ENCODE data around the gene SGIP1.
"Not testable (repeated sequence)": the region's sequence is repeated elsewhere in the genome, so short reads cannot be mapped to it uniquely, and the experiment has no call there.

Gene SGIP1

DNA sequence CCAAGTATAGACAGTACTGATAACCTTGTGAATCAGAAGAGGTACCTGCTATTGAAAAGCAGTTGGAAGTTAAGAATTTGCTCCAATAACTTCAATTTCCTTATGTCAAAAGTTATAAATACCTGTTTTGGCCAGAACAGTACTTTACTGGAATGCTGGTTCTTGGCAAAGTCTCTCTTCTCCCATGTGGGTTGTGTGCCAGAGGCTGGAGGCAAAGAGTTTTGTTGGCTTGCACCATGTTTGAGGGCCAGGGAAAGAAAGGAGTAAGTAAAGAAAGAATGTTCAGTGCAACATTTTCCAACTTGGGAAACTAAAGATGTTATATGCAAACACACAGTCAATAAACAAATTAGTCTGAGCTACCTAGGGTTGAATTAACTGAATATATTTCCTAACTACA, 151.3 kb downstream of the SGIP1 start:
- DNase-seq = no peak

DNA sequence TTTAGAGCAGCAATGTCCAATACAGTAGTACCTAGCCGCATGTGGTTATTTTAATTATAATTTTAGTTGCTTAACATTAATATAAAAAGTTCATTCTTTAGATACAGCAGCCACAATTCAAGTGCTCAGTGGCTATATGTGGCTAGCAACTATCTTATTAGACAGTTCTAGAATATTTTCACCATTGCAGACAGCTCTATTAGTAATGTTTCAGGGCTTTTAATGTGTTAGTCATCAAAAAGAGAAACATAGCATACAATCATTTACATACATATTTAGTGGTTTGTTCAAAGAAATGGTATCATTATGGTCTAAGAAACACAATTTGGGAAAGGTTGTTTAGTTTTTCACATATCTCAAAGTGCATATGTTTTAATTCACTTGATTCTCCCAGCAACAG, 151.7 kb downstream of the SGIP1 start:
- DNase-seq = no peak

DNA sequence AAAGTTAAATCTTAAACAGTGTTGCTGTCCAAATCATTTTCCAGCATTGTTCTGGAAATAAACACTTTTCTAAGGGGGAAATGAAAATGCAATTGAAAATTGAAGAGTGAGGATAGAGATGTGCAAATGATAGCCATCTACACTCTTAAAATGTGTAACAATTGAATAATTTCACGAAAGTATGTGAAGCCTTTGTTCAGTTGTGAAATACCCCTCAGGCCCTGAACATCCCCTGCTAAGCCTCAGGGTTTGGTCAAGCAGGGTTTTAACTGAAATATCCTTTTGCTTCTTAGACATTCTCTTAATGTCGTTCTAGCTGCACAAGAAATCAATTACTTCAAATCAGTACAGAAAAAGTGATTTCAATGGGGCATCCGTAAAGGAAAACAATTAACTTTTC, 152.5 kb downstream of the SGIP1 start:
- DNase-seq = no peak

DNA sequence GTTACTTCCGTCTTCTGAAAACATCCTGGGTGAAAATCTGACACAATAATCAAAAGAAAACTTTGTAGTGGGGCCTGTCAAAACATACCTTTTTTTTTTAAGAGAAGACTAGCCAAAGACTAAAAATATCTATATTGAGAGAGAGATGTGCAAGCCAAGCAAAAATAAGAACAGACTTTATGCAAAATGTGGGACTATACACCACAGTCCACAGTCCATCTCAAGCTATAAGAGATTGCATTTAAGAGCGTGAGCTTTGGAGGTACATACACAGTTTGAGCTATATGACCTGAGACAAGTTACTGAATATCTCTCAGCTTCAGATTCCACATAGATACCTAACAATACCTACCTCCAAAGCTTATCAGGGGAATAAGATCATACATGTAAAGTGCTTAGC, 153.4 kb downstream of the SGIP1 start:
- no peak for DNase-seq

DNA sequence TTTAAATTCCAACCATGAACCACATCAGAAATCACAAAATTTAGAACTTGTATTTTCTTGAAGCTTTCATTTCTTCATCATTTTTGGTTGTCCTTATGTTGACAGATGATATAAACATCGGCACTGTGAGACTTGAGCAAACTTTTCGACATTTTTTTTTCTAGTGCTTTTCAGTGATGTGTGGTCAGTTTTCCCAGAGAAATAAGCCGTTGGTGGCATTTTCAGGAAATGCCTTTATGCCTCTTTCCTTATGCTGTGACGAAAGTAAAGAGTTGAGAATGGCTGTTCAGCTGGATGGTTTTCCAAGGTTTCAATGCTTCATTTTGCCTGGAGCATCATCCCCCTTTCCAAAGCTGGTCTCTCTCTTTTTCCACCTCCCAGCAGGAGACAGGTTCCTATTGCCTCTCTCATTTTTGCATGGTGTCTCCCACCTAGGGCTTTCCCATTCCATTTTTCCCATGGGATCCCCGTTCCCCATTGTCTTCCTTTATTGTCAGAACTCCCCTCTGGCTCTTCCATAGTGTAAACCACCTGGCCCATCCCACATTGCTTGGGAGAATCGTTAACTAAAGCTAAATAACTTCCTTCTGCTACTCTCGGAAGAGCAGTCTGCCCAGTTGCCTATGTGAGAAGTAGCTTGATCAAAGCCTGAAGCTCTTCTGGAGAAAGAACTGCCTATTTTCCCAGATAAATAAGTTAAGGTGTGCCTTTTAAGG, 156.9 kb downstream of the SGIP1 start:
- no peak for DNase-seq

DNA sequence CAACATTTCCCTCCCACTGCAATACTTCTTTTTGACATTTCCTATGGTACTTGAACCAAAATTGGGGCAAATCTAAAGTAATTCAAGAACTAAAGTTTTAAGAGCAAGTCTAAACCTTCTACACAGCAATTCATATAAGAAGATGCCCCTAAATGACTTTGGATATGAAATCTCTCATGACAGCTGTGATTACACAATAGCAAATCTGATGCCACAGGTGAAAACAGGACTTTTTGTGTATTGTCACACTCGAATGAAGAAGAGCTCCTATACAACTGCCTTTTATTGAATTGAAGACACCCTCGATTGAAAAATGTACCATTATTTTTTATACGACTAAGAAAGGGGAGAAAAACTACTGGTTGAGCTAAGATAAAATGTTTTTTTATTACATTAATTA, 158.7 kb downstream of the SGIP1 start:
- no peak for DNase-seq

DNA sequence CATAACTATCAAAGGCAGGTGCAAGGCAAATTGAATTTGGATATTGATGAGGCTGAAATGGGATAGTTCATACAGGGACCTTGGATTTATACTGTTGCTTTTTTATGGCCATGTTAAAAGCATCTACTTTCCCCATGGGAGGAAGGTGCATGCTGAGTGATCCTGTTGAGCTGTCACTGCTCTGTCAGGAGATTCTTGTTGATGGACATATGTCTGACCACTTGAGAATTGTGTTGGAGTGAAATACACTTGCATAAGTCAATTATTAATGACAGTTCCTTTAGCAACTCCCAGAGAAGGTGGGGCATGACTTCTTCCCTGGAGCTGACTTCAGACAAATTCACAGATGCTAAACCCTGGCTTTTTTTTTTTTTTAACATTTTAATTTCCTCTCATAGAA, 159.9 kb downstream of the SGIP1 start:
- DNase-seq = no peak

DNA sequence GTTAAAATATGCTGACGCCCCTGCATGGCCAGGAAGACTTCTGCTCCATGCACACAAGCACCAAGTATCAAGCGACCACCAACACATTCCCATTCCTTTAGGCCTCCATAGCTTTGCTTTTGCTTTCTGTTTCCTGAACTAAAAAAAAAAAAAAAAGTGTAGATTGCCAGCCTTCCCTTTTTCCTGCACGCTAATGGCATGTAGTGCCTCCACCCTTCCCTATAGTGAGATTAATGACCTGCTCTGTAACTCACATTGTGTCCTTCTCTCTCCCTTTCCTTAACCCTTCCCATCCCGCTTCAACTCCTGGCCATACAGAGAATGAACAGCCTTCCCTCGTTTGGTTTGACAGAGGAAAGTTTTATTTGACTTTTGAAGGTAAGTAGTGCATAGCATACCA, 161.2 kb downstream of the SGIP1 start:
- no peak for DNase-seq

DNA sequence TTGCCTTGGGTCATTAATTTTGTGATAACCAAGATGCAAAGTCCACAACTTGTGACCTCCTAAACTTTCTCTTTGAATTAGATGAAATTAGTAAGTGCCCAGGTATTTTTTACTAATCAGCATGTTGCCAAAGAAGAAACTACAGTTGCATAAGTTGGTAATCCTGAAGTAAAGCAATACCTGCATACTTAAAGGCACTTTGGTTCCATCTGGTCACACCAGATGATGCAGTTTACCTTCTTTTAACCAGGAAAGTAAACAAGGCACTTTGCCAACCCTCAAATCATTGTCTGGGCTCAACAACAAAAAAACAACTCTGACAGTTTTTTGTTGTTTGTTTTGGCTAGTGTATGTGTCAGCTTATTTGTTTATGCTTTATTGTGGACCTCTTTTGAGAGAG, 162.8 kb downstream of the SGIP1 start:
- no peak for DNase-seq

DNA sequence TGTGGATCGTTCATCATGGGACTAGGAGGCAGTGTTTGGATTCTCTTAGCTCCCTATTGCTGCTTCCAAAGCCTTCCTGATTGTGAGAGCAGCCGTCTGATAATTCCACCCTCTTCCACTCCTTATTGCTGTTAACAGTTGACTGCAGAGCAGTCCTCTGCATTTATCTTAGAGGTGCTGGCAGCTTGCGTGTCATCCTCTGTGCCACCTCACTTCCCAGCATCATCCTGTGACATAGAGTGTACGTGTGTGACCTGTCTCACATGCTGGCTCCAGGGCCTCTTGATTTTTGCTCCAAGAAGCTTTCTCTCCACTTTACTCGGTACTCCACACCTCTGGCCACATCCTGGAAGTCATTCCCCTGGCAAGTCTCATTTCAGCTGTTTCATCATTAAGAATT, 165.3 kb downstream of the SGIP1 start:
- no peak for DNase-seq

DNA sequence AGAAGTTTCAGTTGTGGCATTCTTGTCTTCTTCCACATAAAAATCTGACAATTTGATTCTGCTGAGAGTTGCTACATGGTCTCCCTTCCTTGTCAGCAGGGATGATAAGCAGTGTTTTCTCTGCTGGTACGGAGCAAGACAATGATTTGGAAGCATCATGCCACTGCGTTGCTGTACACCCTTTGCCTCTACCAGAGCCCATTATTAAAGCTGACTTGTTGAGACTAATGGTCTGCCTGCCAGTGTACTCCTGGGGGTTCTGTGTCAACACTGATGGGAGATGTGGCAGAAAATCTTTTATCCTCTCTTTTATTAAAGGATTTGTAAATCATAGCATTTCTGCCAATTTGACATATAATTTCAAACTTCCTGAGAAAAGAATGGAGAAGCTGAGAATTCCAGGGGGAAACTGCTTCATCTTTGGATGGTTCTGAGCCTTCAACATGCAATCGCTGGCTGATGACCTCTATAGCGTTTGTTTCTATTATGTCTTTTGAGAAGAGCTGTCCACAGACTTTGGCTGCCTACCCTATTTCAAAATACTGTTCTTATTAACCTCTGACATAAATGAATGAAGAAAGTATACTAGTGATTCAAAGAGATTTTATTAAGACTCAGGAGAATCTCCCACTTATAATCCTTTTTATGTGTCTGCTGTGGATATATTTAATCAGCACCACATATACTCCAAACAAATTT, 170.4 kb downstream of the SGIP1 start:
- DNase-seq = no peak

DNA sequence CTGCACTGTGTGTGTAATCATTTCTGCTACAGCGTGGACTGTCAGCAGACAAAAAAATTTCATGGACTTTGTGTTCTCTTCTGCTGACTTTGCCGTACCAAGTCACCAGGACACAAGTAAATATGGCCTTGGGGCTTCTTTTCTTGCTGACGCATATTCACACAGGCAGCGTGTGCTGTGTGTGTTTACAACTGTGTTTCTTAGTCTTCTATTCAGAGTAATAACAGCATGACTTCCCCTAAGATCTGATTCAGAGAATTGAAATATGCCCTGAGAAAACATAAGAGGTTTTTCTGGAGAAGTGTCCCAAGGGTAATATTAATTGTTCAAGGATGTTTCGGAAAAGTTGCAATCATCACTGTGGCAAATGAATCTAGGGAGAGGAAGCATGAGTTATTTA, 171.2 kb downstream of the SGIP1 start:
- DNase-seq = no peak

DNA sequence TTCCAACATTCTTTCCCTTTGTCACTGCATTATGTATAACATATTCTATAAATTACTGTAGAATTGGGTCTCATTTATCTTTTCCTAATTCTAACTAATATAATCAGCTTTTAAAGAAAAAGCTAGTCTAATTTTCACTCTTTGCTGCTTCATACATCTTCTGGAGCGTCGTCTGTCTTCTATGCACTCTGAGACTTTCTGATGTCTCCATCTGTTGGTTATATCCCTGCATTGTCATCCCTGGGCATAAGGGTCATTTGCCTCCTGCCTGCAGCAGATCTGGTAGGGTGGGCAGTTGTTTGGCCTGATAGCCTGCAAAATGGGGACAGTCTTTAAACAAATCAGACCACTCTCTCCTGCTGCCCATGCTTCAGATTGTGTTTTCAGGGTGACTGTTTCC, 177.5 kb downstream of the SGIP1 start:
- DNase-seq = no peak

DNA sequence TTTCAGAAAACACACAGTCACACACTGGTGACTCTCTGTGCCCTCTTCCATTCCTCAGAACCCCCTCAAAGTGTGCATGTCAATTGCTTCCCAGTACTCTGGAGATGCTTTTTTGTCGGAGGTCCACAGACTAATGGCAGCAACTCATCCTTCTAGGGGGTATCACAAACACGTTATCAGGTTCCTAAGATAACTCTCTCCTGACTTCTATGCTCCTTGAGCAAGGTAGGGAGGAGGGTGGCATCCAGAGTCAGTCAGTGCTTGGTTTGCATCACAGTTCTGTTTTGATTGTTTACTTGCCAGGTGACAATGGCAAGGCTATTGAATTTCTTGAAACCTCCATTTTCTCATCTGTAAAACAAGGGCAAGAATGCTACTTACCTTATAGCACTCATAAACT, 178.9 kb downstream of the SGIP1 start:
- no peak for DNase-seq

DNA sequence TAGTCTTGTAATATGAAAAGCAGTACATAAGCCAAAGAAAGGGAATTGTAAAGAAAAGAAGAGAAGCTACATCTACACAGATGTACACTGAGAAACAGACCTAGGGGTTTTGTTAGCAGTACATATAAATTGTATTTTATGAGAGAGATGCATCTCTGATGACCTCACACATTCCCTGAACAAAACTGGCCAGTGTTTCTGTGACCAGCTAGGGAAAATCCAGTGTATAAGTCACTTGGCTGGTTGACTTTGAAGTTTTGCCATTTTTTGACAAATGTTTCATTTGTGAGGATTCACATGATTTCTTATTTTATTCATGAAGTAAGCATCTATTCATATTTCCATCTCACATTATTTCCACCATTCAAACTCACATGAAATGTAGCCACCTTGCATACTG, 190.0 kb downstream of the SGIP1 start:
- no peak for DNase-seq

DNA sequence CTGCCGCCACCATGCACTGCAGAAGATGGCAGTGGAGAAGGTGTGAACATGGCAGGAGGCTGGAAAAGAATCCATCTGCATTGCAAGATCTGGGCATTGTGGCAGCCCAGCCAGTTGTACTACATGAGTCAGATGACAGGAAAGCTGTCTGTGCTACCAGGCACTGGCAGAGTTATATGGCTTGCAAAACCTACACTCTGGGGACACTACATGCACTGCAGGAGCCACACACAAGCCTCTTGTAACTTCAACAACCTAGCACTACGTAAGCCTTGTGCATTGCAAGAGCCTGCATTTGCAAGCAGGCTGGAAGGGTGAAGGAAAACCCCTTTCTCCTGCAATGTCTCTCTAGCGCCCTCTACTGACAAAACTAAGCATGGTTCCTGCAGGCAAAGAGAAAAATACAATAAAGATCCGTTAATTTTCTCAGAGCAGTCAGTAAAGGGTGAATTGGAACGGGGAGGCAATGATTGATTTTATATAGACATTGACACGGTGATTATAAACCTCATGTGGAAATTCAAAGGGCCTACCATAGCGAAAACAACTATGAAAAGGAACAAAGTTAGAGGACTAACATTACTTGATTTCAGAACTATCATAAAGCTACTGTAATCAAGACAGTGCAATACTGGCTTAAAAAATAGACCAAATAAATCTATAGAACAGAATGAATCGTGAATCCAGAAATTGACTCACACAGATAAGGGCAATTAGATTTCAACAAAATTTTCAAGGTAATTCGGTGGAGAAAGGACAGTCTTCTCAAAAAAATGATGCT, 192.1 kb downstream of the SGIP1 start:
- DNase-seq = peak in 4 of 5 donors; percentile 14 to 77 (median 44)

DNA sequence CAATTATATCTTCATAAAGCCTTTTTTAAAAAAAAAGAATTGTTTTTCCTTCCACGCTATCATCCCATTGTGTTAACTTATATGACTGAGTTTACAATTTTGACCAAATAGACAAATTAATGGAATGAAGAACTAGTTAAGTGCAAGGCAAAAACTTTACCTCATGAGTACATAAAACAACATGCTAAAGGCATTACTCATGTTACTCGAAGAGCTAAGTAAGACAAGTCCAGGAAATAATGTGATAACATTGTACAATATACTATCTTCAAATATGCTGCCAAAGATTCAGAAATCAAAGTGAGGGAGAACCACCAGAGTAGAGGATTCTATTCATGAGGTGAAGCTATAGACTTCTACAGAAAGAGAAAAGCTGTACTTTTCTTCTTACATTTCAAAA, 194.1 kb downstream of the SGIP1 start:
- DNase-seq = no peak

DNA sequence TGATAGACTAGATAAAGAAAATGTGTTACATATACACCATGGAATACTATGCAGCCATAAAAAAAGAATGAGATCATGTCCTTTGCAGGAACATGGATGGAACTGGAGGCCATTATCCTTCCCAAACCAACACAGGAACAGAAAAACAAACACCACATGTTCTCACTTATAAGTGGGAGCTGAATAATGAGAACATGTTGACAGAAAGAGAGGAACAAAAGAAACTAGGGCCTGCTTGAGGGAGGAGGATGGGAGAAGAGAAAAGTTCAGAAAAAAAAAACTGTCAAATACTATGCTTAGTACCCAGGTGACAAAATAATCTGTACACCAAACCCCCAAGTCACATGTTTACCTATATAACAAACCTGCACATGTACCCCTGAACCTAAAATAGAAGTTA, 194.8 kb downstream of the SGIP1 start:
- not testable (repeated sequence) for DNase-seq

DNA sequence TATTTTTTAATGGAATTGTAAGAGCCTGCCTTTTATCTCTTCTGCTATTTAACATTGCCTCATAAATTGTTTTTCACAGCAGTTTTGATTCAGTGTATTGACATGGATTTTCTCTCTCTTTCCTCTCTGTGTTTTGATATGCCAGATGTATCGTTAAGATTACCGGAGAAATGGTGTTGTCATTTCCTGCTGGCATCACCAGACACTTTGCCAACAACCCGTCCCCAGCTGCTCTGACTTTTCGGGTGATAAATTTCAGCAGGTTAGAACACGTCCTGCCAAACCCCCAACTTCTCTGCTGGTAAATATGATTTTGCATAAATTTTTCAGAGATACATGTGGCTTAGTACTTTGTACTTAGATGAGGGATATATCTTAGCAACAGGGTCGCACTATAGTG, 195.2 kb downstream of the SGIP1 start:
- peak in 1 of 5 donors; percentile 74 for DNase-seq

DNA sequence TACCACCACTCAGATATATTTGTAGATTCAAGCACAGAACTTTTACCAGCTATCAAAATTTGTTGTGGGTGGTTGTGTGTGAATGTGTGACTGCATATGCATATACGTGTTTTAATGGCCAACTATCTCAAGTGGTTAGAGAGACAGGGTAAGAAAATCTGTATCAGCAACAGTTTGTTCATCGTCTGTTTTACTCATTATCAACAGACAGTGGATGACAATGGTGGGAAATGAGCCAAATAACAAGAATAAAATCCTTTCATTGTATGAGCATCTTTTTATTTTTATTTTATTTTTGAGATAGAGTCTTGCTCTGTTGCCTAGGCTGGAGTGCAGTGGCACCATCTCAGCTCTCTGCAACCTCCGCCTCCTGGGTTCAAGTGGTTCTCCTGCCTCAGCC, 195.6 kb downstream of the SGIP1 start:
- no peak for DNase-seq

DNA sequence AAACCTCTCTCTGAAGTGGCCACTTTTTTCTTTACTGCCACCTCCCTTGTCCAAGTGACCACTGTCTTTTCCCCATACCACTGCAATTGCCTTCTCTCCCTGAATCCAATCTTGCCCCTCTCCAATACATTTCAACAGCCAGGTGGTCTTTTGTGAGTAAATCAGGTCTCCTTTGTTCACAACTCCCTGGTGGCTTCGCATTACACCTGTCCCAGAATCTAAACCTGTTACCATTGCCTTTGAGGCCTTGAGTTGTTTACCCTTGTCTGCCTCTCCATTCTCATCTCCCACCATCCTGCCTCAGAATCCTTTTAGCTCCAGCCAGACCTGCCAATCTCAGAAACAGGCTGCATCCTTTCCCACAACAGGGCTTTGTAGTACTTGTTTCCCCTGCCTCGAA, 196.5 kb downstream of the SGIP1 start:
- no peak for DNase-seq

DNA sequence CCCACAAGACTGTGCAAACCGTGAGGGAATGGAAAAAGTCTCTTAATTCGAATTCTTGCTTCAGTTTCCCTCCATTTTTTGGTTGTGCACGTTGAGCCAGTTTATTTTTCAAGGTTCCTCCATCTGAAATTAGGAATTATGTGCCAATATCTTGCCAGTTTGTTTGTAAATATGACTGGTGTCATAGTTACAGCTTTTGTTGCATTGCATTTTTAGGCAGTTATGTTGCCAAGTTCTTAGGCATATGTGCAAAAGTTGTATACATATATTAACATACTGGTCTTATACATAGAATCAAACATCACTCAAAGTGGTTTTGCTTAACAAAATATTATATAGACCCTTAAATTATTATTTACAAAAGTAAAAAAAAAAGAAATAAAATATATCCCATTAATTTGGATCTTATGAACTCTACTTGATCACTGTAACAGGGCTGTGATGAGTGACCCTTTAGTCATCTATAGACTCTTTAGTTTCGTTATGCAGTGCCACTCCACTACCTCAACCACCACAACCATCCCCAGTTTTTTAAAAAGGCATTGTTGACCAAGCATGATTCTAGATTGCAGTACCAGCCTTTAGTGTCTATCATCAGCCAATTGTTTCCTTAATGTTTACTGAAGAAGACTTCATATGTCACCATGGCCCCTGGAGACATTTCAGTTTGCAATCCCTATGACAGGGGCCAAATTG, 197.4 kb downstream of the SGIP1 start:
- peak in 1 of 5 donors; percentile 30 for DNase-seq
